Amniotic epithelial cell (primary cell): ENCODE results near the gene DNAH8.
A peak's percentile ranks its signal among the peaks of the same experiment; 100 is the strongest.

Source experiments
- DNase-seq: peaks from one replicate; pipeline ENCODE4 v3.0.0-alpha.2; 2010; ENCODE audit warnings: low read depth

Gene DNAH8, protein sequence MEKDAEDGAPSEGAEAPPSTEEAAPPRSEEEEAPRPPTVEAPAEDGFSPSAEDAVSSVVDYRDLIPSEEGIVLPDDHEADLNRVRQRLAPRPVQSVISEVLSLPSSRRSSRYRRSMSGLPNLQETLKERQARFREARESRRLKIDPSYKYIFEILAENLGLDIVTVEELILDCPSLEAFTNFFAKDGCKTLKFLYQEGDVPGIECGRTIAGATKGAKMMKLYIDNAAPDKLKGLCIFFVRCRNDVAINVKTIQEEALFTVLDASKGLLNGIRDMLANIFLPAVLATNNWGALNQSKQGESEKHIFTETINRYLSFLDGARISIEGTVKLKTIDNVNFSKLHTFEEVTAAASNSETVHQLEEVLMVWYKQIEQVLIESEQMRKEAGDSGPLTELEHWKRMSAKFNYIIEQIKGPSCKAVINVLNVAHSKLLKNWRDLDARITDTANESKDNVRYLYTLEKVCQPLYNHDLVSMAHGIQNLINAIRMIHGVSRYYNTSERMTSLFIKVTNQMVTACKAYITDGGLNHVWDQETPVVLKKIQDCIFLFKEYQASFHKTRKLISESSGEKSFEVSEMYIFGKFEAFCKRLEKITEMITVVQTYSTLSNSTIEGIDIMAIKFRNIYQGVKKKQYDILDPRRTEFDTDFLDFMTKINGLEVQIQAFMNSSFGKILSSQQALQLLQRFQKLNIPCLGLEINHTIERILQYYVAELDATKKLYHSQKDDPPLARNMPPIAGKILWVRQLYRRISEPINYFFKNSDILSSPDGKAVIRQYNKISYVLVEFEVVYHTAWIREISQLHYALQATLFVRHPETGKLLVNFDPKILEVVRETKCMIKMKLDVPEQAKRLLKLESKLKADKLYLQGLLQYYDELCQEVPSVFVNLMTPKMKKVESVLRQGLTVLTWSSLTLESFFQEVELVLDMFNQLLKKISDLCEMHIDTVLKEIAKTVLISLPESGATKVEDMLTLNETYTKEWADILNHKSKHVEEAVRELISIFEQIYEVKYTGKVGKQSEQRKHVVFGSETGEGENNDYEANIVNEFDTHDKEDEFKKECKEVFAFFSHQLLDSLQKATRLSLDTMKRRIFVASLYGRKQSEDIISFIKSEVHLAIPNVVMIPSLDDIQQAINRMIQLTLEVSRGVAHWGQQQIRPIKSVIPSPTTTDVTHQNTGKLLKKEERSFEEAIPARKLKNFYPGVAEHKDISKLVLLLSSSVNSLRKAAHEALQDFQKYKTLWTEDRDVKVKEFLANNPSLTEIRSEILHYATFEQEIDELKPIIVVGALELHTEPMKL (N-terminal part only)

DNA sequence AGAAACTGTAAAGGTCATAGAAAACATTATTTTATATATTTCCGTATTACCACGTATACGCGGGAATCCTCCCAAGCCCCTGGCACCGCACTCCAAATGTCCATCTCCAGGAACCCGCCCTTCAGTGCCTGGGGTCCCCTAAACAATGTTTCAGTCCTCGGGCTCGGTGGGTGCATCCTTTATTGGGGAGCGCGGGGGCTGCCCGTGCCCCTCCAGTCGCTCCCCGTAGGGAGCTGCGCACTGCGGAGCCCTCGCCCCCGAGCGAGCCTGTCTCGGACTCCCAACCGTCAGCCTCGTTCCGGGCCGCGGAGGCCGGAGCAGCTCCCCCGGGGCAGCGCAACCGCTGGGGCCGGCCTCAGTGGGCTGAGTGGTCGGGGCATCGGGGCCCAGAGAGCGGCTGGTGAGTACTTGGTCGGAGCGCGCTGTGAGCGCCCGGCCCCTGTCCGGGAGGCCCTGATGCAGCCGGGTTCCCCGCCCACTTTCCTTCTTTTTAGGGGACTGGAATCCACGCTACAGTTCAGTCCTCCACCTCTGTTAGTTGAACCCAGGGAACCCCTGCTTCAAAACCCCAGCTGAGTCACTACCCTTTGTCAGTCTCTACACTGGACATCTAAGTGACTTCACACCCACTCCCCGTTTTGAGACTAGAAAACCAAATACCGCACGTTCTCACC, at the start of gene DNAH8:
TSS of gene DNAH8 (plus strand) at position 296 of the 674 bp plus-strand sequence. CDS start 7,499 bp downstream, outside the sequence.
- no peak for DNase-seq

DNA sequence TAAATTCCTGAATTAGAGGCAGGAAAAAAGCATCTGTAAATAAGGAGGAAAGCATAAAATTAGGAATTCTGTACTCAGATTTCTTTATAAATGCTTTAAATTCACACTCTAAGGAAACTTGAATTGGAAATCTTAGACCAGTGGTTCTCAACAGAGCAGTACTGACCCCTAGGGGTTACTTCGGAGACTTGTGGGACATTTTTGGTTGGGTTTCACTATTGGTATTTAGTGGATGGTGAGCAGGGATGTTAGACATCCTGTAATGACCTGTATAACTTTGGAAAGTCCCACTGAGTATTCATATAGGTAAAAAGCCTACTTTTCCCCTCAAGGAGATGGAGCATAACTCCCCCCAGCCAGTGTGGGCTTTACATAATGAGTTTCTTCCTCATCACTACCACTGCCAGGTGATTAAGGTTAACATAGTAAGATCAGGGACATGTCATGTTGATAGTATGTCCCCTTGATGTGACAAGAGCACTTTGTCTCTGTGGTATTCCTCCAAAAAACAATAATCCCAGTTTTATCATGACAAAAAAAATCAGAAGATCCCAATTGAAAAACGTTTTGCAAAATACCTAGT, 43.1 kb upstream of the DNAH8 start:
- peak; percentile 68 for DNase-seq

DNA sequence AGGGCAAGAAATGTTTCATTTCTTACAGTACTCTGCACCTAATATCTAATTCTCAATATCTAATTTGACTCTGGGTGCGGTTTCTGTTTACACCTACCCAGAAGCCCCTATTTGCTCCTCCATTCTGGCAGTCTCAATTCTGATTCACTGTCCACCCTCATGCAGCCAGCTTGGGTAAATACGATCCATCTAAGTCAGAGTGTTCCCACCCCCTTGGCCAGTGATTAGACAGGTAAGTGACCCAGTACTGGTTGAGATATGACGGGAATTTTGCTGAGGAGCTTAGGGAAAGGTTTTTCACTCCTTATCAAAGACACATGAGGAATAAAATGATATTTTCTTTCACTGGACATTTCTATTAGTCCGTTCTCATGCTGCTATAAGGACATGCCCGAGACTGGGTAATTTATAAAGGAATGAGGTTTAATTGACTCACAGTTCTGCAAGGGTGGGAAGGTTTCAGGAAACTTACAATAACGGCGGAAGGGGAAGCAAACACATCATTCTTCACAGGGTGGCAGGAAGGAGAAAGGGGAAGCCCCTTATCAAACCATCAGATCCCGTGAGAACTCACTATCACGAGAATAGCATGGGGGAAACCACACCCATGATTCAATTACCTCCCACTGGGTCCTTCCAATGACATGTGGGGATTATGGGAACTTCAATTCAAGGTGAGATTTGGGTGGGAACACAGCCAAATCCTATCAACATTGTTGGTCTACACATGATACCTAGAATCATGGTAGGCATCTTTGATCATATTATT, 41.5 kb upstream of the DNAH8 start:
- no peak for DNase-seq

DNA sequence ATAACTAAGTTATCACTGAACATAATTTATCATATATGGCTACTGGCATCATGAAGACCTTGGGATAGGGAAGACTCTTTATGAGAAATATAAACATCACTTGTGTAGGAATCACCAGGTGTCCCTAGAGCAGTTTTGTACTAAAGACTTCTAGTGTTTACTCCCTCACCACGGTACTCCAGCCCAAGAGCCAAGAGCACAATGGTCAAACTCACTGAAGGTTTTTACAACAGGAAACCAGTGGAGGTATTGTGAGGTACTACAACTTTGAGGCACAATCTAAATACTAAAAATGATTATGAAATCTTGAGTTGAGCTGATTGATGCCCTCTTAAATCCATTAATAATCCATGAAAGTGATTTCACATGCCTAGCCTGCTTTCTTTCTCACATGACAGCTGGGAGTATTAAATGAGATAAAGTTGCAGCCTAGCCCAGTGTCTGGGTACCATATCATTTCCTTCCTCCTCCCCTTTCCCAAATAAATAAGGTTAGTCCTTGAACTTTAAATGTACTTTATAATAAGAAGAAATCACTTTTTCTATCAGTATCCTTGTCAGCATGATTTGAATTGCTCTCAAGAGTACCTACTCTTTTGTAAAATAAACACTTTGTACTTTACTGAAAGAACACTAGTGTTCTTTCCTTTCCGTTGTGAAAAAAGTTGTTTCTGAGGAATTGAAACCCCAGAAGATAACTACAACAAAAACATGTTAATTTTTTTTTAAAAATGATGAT, 38.7 kb upstream of the DNAH8 start:
- DNase-seq: peak; percentile 79

DNA sequence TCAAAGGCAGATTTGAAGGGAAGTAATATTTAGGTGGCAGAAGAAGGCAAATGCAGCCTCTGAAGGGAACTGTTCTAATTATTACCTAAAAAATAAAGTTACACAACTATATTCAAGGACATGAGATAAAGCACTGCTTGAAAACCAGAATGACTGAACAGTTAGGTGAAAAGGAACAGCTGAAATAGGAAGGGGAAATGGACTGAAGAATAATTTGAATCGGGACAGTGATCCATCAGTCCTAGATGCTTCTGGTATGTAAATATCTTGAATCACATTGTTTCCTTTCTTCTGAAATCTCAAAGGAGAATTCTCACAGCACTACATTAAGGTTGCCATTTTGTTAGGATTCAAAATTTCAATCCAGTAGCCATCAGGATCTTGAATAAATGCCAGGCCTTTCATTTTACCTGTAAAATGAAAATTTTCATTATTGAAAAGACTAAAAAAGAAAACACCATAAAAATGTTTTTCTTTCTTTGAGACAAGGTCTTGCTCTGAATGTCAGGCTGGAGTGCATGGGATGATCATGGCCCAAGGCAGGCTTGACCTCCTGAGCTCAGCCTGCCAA, 38.1 kb upstream of the DNAH8 start:
- DNase-seq: peak; percentile 46

DNA sequence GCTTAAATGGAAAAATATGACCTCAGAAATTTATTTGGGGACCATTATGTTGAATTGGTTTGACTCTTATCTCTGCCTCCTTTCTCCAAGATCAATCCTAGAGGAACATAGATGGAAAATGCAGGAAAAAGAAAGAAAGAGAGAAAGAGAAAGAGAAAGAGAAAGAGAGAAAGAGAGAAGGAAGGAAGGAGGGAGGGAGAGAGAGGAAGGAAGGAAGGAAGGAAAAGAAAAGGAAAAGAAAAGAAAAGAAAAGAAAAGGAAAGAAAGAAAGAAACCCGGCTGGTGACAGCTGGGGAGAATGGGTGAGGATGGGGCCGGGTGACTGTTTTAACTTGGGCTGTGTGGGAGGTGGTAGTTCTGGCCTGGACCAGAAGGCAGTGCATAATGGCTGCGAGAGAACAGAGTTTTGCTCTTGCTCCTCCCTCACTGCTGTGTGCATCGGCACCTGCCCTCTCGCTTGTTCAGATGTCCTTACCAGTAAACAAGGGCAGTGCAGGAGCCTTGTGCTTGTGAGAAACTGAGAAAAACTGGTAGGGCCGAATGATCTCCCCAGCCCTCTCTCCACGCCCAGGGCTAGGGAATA, 36.8 kb upstream of the DNAH8 start:
- DNase-seq: no peak

DNA sequence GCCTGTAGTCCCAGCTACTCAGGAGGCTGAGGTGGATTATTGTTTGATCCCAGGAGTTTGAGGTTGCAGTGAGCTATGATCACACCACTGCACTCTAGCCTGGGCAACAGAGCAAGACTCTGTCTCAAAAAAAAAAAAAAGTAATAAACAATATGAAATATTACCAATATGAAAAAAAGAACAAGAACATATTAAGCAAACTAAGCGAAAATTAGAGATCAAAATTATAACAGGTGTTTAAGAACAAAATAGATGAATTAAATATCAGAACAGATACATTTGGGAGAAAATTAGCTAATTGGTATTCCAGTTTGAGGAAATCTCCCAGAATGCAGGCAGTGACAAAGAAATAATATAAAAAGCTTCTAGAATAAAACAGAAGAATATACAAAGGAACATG, 35.4 kb upstream of the DNAH8 start:
- no peak for DNase-seq

DNA sequence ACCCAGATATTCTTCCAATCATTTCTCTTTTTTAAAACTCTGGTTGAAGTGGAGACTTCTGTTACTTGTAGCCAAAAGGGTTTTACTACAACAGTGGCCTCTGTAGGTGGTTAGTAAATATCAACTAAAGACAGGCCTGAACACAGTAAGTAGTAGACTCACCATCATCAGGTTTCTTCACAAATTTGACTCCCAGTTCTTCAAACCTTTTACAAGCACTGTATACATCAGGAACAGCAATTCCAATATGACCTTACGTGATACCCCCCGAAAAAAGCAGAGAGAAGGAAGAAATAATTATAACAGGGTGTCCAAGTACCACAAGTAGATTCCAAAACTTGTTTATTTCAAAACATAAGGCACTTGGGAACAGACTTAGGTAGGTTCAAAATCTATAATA, 33.3 kb upstream of the DNAH8 start:
- no peak for DNase-seq

DNA sequence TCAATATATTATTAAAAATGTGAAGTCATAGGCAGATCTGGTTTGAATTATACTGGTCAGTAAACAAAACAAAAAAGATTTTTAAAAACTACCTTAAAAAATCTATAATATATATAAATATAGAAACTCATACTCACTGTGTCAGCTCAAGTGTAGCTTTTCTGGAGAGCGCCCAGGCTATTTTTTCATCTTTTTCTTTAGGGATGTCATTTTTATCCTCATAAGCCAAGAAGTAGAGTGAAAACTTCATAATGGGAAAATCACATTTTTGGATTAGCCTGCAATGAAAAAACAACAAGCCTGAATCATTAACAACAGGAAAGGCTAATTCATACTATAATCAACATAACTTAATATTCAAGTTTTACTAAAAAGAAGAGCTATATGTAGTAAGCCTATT, 30.9 kb upstream of the DNAH8 start:
- DNase-seq: no peak

DNA sequence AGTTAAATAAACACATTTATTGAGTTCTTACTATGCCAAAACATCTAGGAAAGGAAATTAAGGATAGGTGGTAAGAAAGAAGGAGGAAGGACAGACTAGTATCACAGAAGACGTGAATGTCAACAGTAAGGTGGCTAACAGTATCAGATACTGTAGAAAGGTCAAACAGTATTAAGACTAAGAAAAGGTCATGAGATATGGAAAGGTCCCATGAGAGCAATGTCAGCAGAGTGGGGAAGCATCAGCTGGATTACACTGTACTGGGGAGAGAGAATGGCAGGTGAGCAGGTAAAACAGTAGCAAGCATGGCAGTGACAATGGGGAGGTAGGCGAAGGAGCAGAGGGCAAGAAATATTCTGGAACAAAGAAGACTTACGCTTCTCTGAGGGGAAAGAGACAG, 30.2 kb upstream of the DNAH8 start:
- DNase-seq: no peak

DNA sequence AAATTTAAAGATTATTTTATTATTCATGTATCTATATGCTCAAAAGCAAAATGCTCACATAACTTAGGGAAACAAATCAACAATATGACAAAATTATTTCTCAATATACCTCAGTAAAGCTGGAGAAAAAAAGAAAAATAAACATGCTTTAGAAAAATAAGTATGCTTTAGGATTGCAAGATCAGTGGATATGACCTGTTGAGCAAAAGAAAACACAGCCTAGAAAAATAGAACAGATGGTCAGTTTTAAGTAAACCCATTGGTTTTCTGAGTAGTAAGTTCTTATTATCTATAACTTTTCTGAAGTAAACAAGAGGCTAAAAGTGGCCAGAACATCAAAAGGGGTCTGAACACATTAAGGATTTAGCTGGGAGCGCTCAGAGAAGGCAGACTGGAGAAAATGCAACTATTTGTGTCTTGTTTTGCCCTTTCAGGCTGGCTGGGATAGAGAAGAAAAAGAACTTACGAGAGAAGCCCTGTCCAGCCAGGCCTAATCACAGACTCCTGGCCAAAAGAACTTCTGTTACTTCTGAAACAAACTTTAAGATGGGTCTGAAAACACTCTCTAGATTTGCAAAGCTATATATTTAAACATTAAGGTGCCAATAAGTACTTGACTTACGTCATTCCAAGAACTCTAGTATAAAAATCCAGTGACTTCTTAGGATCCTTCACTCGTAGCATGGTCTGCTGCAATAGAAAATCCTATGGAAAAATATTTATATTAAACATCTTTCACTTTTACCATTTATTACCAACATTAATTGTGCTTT, 28.7 kb upstream of the DNAH8 start:
- DNase-seq: peak; percentile 14

DNA sequence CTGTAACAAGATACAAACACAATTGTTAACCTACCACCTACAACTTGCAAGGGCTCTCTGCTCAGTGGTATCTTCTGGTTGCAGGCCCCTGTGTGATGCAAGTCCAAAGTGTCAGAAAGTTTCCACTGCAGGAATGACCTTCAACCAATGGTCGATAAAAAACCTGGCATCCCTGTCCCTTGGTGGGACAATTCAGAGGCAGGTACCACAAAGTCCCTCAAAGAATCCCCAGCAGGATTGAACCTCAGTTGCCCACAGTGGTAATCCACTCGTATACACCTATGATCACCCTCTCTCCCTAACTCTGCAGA, 28.1 kb upstream of the DNAH8 start:
- no peak for DNase-seq

DNA sequence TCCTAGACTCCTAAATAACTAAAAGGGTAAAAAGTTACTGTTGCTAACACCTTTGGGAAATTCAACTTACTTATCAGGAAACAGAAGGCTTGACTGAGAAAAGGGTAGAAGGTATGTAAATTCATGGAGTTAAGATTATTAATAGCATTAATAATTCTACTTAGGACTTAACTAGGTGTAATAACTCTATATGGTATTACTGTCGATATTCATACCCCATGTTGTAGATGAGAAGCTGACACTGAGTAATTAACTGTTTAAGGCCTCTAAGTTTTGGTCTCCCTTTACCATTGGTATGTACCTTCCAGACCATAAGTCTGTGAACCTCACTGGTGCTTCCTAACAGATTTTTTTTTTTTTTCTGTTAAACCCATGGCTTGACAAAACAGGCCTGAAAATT, 27.6 kb upstream of the DNAH8 start:
- DNase-seq: no peak

DNA sequence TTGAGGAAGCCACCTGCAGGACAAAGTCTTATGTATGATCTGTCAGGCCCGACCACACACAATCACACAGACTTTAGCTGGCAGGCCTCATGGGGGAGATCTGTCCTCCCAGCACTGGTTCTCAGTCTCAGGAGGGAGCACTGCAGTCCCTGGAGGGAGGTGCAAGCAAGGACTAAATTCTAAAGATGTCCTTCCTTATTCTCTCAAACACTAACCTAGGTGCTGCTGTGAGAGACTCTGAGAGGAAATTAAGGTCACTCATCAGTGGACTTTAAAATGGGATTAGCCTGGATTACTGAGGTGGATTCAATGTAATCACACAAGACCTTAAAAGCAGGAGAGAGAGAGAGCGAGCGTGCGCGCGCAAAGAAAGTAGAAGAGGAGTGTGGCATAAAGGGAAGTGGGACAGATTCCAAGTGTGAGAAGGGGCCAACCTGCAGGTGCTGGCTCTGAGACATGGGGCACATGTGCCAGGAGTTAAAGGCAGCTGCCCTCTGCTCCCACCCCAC, 26.5 kb upstream of the DNAH8 start:
- no peak for DNase-seq

DNA sequence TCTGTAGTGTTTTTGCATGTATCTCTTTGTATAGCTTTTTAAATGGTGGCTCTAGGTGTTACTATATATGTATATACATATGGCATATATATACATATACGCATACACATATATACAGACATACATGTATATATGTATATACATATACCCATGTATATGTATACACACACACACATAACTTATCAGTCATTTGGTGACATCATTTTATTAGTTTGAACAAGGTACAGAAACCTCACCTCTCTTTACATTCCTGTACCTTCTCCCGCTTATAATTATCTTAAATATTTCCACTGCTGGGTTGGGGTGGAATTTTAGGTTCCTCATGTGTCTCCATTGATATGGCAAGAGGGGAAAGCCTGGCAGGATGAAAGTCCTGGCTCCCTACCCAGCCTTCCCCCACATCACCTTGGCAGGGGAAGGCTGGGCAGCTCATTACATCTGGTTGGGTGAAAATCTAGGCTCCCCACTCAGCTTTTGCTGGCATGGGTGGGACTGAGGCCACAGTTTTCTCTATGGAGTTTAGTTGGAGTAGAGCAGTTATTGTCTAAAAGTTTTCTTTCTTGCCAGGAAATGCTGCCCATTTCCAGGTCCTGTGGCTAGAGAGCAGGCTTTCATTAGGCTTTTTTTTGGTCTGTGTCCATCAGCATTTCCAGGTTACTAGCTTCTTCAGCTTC, 19.7 kb upstream of the DNAH8 start:
- DNase-seq: no peak

DNA sequence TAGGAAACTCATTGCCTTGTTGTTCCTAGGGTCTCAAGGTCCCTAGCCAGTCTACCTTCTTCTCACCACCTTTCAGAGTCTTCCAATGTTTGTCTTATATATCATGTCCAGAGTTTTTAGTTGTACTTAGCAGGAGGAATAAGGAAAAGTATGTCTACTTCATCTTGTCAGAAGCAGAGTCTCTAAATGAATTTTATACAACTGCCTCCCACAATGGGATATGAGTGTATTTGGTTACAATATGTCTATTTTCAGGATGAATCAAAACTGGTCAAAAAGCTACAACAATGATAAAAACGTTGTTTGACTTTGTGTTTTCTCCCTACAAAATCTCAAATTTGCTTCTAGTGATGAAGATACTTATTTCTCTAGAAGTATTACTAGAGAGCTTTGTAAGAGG, 19.2 kb upstream of the DNAH8 start:
- DNase-seq: no peak

DNA sequence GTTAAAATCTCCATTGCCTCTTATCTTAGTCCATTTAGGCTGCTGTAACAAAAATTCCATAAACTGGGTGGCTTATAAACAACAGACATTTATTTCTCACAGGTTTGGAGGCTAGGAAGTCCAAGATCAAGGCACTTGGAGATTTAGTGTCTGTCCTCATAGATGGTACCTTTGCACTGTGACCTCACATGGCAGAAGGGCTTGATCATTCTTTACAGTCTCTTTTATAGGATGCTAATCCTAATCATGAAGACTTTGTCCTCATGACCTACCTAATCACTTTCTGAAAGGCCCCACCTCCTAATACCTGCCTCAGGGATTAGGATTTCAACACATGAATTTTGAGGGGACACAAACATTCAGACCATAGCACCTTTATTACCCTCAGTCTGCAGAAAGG, 18.8 kb upstream of the DNAH8 start:
- no peak for DNase-seq

DNA sequence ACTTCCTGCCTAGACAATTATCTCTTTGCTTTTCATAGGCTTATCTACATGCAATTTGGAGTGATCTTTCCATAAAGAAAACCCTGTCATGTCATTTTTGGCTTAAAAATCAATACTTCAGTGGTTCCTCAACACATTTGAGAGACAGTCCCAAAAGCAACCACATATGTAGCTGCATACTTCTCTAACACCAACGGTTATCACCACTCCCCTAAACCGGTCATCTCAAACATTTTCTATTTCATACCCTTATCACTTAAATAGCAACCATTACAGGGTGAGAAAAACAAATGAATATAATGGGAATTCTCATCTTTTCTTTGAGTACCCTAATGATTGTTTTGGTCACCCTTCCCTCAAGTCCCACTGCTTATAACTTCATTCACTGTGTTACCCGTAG, 17.3 kb upstream of the DNAH8 start:
- no peak for DNase-seq
